Measurements from ENCODE around the gene WNT5A.

The WNT5A gene

DNA sequence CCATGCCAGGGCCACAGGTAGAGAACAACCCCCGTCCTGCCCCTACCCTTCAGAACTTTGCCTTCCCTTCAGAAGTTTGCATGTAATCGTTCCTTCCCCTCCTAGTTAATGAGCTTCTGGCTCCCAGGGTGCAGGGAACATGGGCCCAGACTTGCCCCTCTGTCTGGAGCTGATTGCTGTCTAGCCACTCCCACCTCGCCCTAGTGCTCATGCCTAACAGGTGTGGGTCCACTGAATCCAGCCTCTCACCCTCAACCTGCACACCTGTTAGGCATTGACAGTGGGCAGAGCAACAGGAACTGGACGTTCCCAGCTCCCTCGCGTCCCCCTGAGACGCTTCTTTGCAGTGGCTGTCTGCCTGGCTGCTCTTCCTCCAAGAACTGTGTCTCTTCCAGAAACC, 40.3 kb downstream of the WNT5A start:
- no peak for DNase-seq (ENCODE audit: low spot score)

GRCh38 chr3:55445551-55445950, 41.6 kb downstream of the WNT5A start:
- no peak for DNase-seq (ENCODE audit: low spot score)

DNA sequence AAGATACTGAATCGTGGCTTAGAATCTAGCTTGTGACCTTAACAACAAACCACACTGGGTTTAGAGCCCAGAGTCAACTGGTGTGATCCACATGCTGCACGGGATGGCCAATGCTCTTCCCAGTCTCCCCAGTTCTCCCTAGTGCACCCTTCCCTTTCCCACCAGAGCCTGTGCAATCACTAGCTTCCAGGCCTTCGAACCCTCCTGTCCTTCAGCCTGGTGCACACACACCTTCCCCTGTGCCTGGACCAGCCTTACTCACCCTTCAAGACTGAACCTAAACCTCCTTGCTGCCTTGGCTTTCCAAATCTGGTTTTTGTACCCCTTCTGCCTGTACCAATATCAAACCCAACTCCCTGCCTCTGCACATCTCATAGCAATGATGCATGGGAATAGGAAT, 43.8 kb downstream of the WNT5A start:
- DNase-seq (ENCODE audit: low spot score) = no peak

GRCh38 chr3:55442861-55443260, 44.2 kb downstream of the WNT5A start:
- no peak for DNase-seq (ENCODE audit: low spot score)

DNA sequence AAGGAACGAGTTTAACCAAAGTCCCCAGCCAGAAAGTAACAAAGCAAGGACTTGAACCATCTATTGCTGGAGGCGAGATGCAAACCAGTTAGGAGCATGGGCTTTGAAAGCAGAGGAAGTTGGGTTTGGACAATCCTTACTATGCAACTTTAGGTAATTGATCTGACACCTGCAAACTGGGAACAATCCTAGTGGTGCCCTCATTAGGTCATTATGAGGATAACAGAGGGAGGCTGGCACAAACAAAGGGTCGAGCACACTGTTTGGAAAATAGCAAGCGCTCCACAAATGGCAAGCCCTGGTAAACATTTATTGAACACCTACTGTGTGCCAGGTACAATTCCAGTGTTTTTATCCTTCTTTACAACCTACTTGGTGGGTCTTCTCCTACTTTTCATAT, 45.6 kb downstream of the WNT5A start:
- no peak for DNase-seq (ENCODE audit: low spot score)

DNA sequence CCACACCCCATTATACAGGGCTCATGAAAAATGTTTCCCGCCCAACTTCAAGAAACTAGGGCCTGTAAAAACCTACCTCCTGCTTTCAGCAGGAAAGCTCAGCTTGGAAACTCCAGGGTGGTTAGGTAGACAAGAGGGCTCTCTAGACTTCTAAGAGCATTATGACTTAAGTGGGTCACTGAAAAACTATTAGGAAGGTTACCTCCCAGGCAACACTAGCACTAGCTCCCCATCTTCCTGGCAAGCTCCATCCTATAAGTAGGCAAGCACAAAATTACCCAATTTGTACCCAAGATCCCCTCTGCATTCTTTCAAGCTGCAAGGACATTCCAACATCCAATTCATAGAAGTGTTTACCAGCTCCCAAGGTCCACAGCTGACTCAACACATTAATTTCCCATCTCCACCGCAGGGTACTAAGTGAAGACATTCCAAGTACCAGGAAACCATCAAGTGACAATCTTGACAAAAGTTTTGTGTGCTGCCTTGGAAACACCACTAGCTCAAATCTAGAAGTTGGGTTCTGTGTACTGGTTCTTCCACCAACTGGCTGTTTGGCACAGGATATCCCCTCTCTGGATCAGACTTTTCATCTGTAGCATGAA, 46.9 kb downstream of the WNT5A start:
- no peak for DNase-seq (ENCODE audit: low spot score)

DNA sequence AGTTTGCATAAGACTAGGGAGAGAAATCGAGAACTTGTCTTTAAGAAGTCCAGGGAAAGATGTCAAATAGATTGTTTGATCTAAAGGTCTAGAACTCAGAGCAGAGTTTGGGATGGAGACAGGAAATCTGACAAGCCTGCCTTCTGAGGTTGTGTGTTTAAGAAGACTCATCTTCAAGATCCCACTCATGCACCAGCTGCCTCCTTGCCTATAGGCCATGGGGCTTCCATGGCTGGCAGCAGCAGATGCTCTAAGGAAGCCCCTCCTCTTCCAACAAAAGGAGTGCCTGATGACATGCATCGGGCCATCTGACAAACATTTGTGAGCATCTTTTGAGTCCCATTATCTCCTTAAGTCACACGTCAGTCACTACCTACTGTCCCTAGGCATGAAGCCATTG, 47.4 kb downstream of the WNT5A start:
- no peak for DNase-seq (ENCODE audit: low spot score)

DNA sequence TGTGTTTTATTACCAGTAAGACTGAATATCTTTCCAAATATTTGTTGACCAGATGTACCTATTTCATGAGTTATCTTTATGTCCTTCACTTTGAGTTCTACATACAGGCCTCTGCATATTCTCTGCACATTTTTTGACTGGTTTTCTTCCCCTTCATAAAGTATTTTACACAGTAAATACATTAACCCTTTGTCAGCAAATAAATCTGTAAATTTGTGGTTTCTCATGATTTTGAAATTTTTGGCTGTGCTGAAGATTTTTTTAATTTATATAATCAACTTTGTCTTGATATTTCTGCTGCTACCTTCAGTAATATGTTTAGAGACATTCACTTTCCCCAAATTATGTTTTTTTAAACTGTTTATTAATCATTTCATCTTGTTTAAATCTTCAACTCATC, 50.5 kb downstream of the WNT5A start:
- DNase-seq (ENCODE audit: low spot score) = no peak

DNA sequence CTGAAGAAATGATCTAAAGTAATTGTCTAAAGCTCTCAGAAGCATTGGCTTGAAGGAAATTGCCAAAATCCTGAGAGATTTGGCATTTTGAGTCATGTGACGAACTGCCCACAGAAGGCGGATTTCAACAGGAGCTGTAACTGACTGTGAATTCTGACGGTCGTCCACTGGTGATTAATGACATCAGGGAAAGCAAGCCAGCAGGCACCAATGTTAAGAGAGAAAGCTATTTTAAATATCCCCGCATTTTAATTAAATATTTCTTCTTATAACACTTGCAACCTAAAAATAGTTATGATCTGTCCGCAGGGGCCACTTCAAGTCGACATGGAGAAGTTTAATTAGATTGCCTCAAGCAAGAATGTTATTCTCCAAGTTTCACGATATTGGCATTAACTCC, 51.6 kb downstream of the WNT5A start:
- no peak for DNase-seq (ENCODE audit: low spot score)

DNA sequence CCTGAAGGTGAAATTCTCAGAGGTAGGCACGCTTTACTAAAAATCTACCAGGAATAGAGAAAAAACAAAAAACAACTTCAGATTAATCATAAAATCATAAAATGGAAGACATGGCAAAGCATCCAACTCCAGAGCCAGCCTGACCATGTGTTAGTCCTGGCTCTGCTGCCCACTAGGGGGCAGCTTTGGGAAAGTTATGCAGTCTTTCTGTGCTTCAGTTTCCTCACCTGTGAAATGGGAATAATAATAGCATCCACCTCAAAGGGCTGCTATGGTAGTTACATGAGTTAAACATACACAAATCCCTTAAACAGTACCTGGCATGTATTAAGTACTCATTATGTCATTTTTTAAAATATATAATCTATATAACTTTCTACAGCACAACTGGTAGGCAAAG, 52.3 kb downstream of the WNT5A start:
- no peak for DNase-seq (ENCODE audit: low spot score)

DNA sequence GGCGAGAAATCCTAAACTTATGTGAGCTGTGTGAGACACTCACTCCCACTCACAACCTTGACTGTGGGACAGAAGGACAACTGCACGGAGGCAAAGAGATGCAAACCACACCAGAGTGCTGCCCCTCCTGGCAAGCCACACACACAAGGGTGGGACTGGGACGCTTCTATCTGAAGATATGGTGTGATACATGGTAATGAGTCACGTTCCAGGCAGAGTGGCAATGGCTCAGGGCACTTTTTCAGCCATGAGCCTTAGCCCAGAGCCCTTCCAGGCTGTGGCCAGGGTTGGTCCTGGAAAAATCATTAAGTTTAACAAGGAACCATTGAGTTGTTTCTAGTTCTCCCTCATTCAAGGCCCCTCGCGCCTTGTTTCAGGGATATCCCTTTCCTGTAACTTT, 56.1 kb downstream of the WNT5A start:
- DNase-seq (ENCODE audit: low spot score) = no peak

GRCh38 chr3:55427739-55428138, 59.4 kb downstream of the WNT5A start:
- no peak for DNase-seq (ENCODE audit: low spot score)

DNA sequence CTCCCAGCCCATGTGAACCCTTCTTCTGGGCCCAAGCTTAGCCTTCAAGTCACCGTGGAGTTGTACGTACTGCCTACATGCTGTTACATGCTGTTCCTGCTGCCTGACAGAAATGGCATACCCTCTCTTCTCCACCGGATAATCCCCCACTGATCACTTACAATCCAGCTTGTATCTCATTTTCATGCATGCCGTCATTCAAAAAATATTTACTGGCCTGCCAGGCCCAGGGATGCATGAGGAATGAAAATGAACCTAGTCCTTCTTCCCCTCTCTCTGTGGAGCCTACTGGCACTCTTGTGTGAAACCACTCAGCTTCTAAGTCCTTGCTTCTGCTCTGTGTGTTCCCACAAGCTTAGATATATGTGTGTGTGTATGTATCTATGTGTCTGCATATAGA, 60.6 kb downstream of the WNT5A start:
- no peak for DNase-seq (ENCODE audit: low spot score)

DNA sequence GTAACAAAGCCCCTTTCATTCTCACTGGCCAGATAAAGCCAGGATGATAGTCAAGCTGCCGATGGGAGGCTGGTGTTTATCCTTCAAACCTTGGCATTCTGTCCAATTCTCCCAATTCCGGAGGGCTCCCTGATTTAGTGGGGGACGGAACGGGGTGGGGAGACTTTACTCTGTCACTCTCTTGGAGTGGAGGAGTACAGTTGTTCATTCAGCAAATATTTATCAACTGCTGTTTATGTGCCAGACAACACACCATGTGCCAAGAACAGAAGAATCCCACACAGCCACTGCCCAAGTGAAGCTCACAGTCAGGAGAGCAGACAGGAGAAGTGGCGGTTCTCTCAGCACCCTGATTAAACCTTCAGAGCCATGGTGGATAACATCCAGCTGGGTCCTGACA, 63.3 kb downstream of the WNT5A start:
- DNase-seq (ENCODE audit: low spot score) = no peak

- no peak for DNase-seq (ENCODE audit: low spot score)
These were observed 69.9 kb downstream of the WNT5A start for GRCh38 chr3:55417211-55417610.

DNA sequence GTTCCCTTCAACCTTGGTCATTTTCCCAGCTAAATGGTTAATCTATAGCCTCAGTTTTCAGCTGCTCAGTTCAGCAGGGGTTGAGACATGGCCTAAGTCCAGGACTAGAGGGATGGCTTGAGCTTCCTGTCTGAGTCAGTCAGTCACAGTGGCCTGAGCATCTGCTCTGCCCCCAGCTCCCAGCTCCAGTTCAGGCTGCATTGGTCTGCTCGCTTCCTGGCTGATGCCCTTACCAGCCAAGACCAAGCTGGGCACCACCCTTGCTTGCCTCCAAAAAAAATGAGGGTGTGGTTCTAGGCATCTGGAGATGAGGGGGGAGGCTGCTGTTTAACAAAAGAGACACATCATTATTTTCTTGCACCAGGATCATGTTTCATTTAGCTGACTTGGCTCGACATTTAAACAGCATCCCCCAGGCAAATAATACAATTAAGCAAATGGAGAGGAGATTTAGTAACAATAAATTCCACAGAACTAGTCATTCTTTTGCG, 70.7 kb downstream of the WNT5A start:
- DNase-seq (ENCODE audit: low spot score) = no peak

All from Ammon's horn (tissue), 1 donor.